Heart right ventricle (tissue), 16 donors: Measurements from ENCODE around the gene MGMT. TPM values are rescaled to one million over a fixed set of nuclear protein-coding genes. Genes with fewer than 3 reads are reported as not detected.

Source experiments
- ATAC-seq, 8 donors: fragments of 200-7000 bp; cut with Tn5 transposase; one replicate each; pipeline ENCODE4 v1.9.1; 2020; ENCODE audit warnings: mild to moderate bottlenecking in 8 of 8, moderate library complexity in 8 of 8, moderate number of reproducible peaks in 1 of 8
- DNase-seq, 2 donors: peaks; one replicate each; pipeline ENCODE4 v3.0.0-alpha.2; 2020
- H3K27ac ChIP-seq, 10 donors: fragments of 200-600 bp; sonication (generic) in 2 of 10; one replicate each; pipeline versions ENCODE4 v1.5.0 to v1.8.0; 2020 to 2022; ENCODE audit warnings: mild to moderate bottlenecking in 3 of 10
- H3K27me3 ChIP-seq, 7 donors: fragments of 200-600 bp; one replicate each; pipeline ENCODE4 v1.8.0; 2021 to 2022; ENCODE audit warnings: mild to moderate bottlenecking in 2 of 7
- H3K36me3 ChIP-seq, 9 donors: fragments of 200-600 bp; sonication (generic) in 1 of 9; one replicate each; pipeline versions ENCODE4 v1.5.0 to v1.8.0; 2020 to 2022; ENCODE audit warnings: mild to moderate bottlenecking in 2 of 9
- H3K4me1 ChIP-seq, 9 donors: fragments of 200-600 bp; sonication (generic) in 1 of 9; one replicate each; pipeline versions ENCODE4 v1.5.0 to v1.8.0; 2020 to 2022; ENCODE audit warnings: mild to moderate bottlenecking in 4 of 9
- H3K4me3 ChIP-seq, 10 donors: fragments of 200-600 bp; sonication (generic) in 2 of 10; one replicate each; pipeline versions ENCODE4 v1.5.0 to v1.8.0; 2020 to 2022; ENCODE audit warnings: mild to moderate bottlenecking in 7 of 10, moderate library complexity in 2 of 10
- H3K9me3 ChIP-seq, 11 donors: fragments of 200-600 bp in 10 of 11; sonication (generic) in 2 of 11; one replicate each; pipeline versions ENCODE4 v1.5.0 to v1.8.0; 2013 to 2022; ENCODE audit warnings: mild to moderate bottlenecking in 2 of 11, control low read depth in 1 of 11, moderate library complexity in 1 of 11
- CTCF ChIP-seq, 9 donors: fragments of 200-600 bp; sonication (generic) in 2 of 9; IDR thresholded peaks; one replicate each; pipeline versions ENCODE4 v1.5.0 to v1.8.0; 2021 to 2022; ENCODE audit warnings: antibody characterized with exemption in 9 of 9, mild to moderate bottlenecking in 5 of 9, moderate library complexity in 1 of 9
- WGBS, 2 donors: extraction: QIAGEN DNeasy Blood & Tissue Kit; methylation state at CpG; one replicate each; pipeline ENCODE4 v1.1.7; 2013; ENCODE audit warnings: inconsistent platforms in 1 of 2; 5-methylcytosine and 5-hydroxymethylcytosine counted together
- intact Hi-C, 10 donors: fragments of 100-400 bp; cut with DNase I; formaldehyde crosslinking; loops; one replicate each; pipeline versions ENCODE4 v1.11.1 to v1.14.2; 2022
- polyA plus RNA-seq, 2 donors: library from polyadenylated mRNA; stranded (reverse); fragments of 200-250 nt; gene quantifications; one replicate each; pipeline ENCODE4 v1.2.3, GENCODE V29; 2013
- total RNA-seq, 10 donors: library from RNA; stranded (reverse); fragmentation: NEBNext Ultra II Directional in 3 of 10; extraction: Animal tissue kit (Norgen Biotek cat#: 25700) in 3 of 10; gene quantifications; one replicate each; pipeline versions ENCODE4 v1.2.1 to v1.2.4, GENCODE V29; 2021 to 2023
- donor health status: Arrhythmogenic right ventricular cardiomyopathy.
- donor health status: ischemic (EF 13 %, LVEDD 7.1; RV severe dilation, severe dysfunction).
- donor health status: healthy with polysubstance abuse.
- donor health status: DM: no; HTN: yes; CAD: no.
- donor health status: DM: no; HTN: no; CAD: no.
- donor health status: ischemic (EF 25% LVEDD 6.9; RV normal size, moderate dysfunction).
- donor health status: ischemic (EF 25% LVEDD 5.7; RV mildly dilated, moderate dysfunction).
- donor health status: healthy.
- donor health status: DM: yes; HTN: yes; CAD: no.
- donor health status: Ischemic cardiomyopathy.
- donor health status: ischemic (EF 35%, LVEDD 5.7; RV mildly dilated, moderate dysfunction).
- donor health status: nonischemic (EF 11% LVEDD 7.7; RV severe dilation, severe dysfunction).
- donor health status: DM: yes; HTN: yes; CAD: no.
- donor health status: PGD.
- donor health status: ischemic (EF 29% LVEDD 5.4; RV normal size, mild dysfunction).
- donor health status: nonischemic (EF 23%, LVEDD 6.1; RV moderate dilation, normal function).

The MGMT gene
- total and polyA plus RNA-seq, 12 donors, result 8.4 to 17.8 (median 12.9) TPM

- intact Hi-C loops, result no loop called here
- no peak for TF ChIP-seq CTCF (IDR thresholded peaks at IDR 0.05)
Observed at GRCh38 chr10:129514568-129515451, 47.8 kb downstream of the MGMT start.

GRCh38 chr10:129516846-129517679 is 50.0 kb downstream of the MGMT start:
- Histone ChIP-seq H3K9me3 (no peaks in the 10 kb centered on the region), H3K27me3 (no peaks in the 10 kb centered on the region), H3K36me3 (no peaks in the 10 kb centered on the region), H3K27ac (no peak overlapping the region), H3K4me1 (peaks cover 0 to 13% (median 3%) of the 10 kb centered on the region in 9 donors), H3K4me3 (no peak overlapping the region)
- ATAC-seq (peak in 1 of 8 donors; percentile 42), DNase-seq (no peak)
- intact Hi-C loops, result no loop called here
- 87 to 91% methylated on average over 26 of the region's 26 CpGs for WGBS, 2 donors
- TF ChIP-seq CTCF (IDR thresholded peaks at IDR 0.05), result no peak

More at GRCh38 chr10:129514568-129515451, 47.8 kb downstream of the MGMT start:
- Histone ChIP-seq H3K9me3 (no peaks in the 10 kb centered on the region), H3K27ac (no peak overlapping the region), H3K36me3 (no peaks in the 10 kb centered on the region), H3K27me3 (no peaks in the 10 kb centered on the region), H3K4me1 (peaks cover 0 to 13% (median 3%) of the 10 kb centered on the region in 9 donors), H3K4me3 (no peak overlapping the region)
- DNase-seq (no peak), ATAC-seq (no peak)
- WGBS, 2 donors, result 87% methylated on average over 22 of the region's 22 CpGs

- no peaks in the 10 kb centered on the region for H3K9me3 ChIP-seq
- H3K4me3 ChIP-seq, result no peak overlapping the region
- H3K4me1 ChIP-seq, result peaks cover 0 to 13% (median 3%) of the 10 kb centered on the region in 9 donors
- 56 to 66% methylated on average over 10 of the region's 10 CpGs for WGBS, 2 donors
- no peaks in the 10 kb centered on the region for H3K27me3 ChIP-seq
- ATAC-seq, result peak in 2 of 8 donors; percentile 33 to 60
- TF ChIP-seq CTCF (IDR thresholded peaks at IDR 0.05), result no peak
- no peak overlapping the region for H3K27ac ChIP-seq
- H3K36me3 ChIP-seq, result no peaks in the 10 kb centered on the region
- intact Hi-C loops, result no loop called here
- DNase-seq, result no peak
Observed at GRCh38 chr10:129517680-129518057, 50.6 kb downstream of the MGMT start.

- no peak overlapping the region for H3K4me3 ChIP-seq
- no peak for TF ChIP-seq CTCF (IDR thresholded peaks at IDR 0.05)
- intact Hi-C loops, result no loop called here
- 66 to 67% methylated on average over 6 of the region's 6 CpGs for WGBS, 2 donors
- DNase-seq (no peak), ATAC-seq (no peak)
- peaks cover 0 to 13% (median 3%) of the 10 kb centered on the region in 9 donors for H3K4me1 ChIP-seq
- H3K9me3 ChIP-seq, result no peaks in the 10 kb centered on the region
- no peak overlapping the region for H3K27ac ChIP-seq
- no peaks in the 10 kb centered on the region for H3K27me3 ChIP-seq
- H3K36me3 ChIP-seq, result no peaks in the 10 kb centered on the region
Observed at GRCh38 chr10:129518793-129519192, 51.8 kb downstream of the MGMT start.
